Transverse colon (tissue), 4 donors: ENCODE results near the gene OR6F1.

Experiments used
- CTCF ChIP-seq, 5 experiments: fragments of 200-600 bp in 3 of 5; fragments of 450-650 bp in 2 of 5; sonication (generic) in 3 of 5; IDR thresholded peaks; 1 replicate in 2 of 5; 2 replicates in 3 of 5; pipeline ENCODE4 v1.5.1; 2016 to 2017; ENCODE audit warnings: antibody characterized with exemption in 5 of 5, inconsistent platforms in 3 of 5, mild to moderate bottlenecking in 2 of 5, moderate library complexity in 1 of 5
- EP300 ChIP-seq: sonication (generic); formaldehyde crosslinking; IDR thresholded peaks from one replicate; pipeline ENCODE4 v1.6.1; 2017; ENCODE audit warnings: antibody characterized with exemption, low read depth
- POLR2A ChIP-seq: fragments of 450-650 bp; IDR thresholded peaks from one replicate; pipeline ENCODE4 v1.6.1; 2016; ENCODE audit warnings: antibody characterized with exemption, mild to moderate bottlenecking, moderate library complexity
- POLR2AphosphoS5 ChIP-seq, 3 donors: sonication (generic); formaldehyde crosslinking; IDR thresholded peaks; one replicate each; pipeline ENCODE4 v1.6.1; 2016; ENCODE audit warnings: antibody characterized with exemption in 3 of 3

- no peak for TF ChIP-seq CTCF (IDR thresholded peaks at IDR 0.05)
- TF ChIP-seq EP300 = no peak
- TF ChIP-seq POLR2AphosphoS5 (IDR thresholded peaks at IDR 0.05) = no peak
- no peak for TF ChIP-seq POLR2A
These were observed 24.3 kb upstream of the OR6F1 start for GRCh38 chr1:247740721-247741120.
